Activated T-helper 1 cell treated with Interleukin-2 at 50 U/mL for 16 hours (primary cell): ENCODE data around the gene GMIP.

Experiments
- DNase-seq: peaks from one replicate; pipeline ENCODE4 v3.0.0-alpha.2; 2020; ENCODE audit warnings: low read depth

The GMIP gene

GRCh38 chr19:19657397-19657783 lies 13.9 kb upstream of the GMIP start:
- no peak for DNase-seq

GRCh38 chr19:19656451-19657396 lies 13.3 kb upstream of the GMIP start:
- DNase-seq, result no peak

- no peak for DNase-seq
Measured at GRCh38 chr19:19655641-19656343, 12.3 kb upstream of the GMIP start.

DNA sequence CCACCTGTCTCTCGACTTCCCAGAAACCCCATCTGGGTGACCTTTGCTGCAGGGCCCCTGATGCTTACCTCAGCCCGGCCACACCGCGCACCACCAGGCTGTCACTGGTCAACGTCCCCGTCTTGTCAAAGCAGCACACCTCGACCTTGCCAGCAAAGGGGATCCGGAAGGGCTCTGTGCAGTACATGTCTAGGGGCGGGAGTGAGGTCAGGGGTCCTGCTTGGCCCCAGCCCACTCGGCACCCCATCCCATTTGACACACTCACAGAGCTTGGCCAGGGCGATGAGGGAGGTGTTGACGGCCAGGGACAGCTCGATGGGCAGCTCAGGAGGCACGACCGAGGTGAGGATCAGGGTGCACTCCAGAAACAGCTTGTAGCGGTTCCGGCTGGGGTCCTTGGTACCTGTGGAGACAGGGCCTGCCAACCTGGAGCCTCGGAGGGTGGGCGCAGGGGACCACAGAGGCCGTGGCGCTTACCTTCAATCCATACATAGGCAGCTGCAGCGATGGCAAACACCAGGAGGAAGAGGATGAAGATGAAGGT lies 11.7 kb upstream of the GMIP start:
- no peak for DNase-seq

DNA sequence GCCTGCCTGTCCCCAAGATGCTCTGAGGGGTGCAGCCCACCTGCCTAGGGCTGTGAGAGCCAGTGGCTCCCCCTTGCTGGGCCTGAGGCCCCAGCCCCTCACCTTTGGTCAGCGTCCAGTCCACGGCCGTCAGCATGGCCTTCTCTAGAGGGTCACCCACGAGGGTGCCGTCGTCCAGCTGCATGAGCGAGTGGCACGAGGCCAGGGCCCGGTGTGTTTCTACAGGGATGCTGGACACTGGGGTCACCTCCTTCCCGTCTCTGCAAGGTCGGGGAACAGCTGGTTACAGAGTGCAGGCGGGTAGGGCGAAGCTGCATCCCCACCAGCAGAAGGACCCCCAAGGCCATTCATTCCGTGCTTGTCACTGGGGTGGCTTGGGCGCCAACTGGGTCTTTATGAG lies 11.0 kb upstream of the GMIP start:
- no peak for DNase-seq

DNA sequence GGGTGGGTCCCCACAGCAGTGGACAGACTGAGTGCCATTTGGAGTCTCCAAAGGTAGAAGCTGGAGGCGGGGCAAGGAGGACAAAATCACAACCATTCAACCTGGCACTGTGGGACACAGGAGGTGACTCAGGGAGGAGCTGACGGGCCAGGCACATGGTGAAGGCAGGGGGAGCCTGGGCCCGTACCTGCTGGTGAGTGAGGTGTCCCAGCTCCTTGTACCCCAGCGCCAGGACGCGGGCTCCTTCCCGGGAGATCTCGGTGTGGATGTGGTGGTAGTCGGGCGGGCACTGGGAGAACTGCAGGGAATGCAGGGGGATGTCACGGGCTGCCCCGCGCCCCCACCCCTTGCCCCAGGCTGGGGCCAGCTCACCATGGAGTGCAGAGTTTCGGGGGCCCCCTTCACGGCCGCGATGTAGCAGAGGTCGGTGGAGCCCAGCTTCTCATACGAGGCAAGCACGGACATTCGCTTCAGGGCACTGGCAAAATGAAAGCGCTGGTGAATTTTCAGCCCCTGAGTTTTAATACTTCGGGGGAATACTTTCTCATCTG lies 10.2 kb upstream of the GMIP start:
- DNase-seq, result no peak

- no peak for DNase-seq
Measured at GRCh38 chr19:19652482-19653295, 9.2 kb upstream of the GMIP start.

DNA sequence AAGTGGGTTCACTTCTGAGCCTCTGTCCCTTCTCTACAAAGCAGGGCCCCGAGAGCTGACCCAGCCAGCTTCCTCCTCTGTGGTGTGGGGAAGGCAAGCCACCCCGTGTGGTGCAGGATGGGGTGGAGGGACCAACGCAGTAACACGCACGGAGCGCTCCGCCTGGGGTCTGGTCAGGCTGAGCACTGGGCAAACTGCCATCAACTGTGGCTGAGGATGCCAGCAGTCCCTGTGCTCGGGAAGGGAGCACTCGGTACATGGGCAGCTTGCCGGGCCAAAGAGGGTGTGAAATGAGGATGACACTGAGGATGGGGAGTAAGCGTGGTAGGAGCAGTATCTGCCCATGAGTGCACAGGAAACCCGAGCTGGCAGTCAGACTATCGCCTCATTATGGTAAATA lies 7.6 kb upstream of the GMIP start:
- DNase-seq, result no peak

- no peak for DNase-seq
Measured at GRCh38 chr19:19650331-19650730, 6.9 kb upstream of the GMIP start.

GRCh38 chr19:19649580-19649995 lies 6.1 kb upstream of the GMIP start:
- DNase-seq, result no peak

- no peak for DNase-seq
Measured at GRCh38 chr19:19649155-19649554, 5.7 kb upstream of the GMIP start.

DNA sequence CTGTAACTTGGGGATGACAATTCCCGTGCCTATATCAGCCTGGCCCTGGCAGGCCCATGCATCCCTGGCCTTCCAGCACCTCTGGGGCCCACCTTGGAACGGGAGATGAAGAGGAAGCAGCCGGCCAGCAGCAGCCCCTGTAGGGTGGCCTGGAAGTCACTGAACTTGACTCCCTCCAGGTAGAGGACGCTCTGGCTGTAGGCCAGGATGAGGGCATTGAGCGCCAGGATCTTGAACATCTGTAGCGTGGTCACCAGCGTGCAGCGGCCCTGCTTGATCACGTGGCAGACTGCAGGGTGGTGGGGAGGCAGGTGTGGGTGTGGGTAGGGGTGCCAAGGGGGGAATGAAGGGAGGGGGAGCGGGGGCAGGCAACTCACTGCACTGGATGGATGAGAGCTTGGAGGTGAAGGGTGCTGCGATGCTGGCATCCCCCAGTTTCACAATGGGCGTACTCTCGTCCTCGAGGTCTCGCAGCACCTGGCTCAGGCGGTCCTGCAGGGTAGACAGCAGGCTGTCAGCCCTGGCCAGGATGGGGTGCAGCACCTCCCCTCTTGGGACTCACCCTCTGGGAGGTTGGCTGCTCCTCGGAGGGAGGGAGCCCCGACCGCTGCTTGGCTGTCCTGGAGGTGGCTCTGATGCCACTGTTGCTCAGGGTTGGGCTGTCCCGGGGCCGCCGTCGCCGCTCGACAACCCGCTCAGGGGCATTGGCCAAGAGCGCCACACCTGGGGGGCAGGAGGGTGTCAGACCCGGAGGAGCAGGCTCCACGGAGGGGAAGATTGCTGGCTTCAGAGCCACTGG lies 3.8 kb upstream of the GMIP start:
- no peak for DNase-seq

GRCh38 chr19:19645233-19645870 lies 1.9 kb upstream of the GMIP start:
- no peak for DNase-seq

- no peak for DNase-seq
Measured at GRCh38 chr19:19644054-19644388, 564 bp upstream of the GMIP start.

DNA sequence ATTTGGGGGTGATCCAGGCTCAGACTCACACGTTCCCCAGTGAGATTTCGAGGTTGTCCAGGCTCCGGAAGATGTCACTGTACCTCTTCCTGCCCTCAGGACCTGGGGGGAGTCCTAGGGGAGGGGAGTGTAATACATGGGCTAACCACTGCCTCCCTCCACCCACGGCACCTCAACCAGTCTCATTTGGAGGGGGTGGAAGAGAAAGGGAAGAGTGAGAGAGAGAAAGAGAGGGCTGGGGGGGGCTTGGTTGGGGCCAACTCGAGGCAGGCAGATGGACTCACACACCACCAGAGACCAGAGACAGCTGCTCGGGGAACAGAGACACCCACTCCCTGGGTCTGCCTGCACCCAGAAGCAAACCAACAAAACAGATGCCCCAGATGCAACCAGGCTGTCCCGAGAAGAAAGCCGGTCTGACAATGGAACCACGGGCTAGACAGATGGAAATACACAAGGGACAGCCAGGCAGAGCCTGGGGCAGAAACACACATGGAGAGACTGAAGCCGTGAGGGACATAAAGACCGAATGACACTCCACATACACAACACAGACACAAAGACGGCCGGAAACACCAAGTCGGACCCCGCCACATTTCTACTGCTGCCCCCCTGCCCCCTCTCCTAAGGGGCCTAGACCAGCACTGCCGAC lies 825 bp downstream of the GMIP start:
- DNase-seq, result no peak

- DNase-seq, result no peak
Measured at GRCh38 chr19:19637523-19638251, 5.8 kb downstream of the GMIP start.

- DNase-seq, result no peak
Measured at GRCh38 chr19:19637186-19637522, 6.3 kb downstream of the GMIP start.

DNA sequence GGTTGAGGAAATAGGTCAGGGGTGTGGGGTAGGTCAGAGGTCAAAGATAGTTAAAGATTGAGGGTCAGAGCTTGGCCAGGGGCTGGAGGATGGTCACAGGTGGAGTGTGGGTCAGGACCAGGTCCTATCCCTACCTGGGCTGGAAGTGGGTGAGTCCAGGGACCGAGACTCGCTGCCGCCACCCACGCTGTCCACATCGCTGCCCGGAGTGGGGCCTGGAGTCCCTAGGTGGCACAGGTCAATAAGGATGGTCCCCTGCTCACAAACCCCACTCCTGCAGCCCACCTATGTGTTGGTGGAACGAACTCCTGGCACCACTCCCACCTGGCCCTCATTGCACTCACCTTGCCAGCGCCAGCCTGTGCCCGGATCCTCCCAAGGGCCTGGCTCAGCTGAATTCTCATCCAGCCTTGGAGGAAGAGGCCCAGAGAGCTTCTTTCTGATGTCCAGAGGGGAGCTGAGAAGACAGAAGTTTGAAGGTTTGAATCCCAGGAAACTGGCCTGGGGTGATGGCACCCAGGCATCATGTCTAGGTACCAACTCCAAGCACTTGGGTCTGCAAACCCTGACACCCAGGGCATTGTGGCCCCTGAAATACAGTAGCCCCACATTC lies 6.8 kb downstream of the GMIP start:
- no peak for DNase-seq

DNA sequence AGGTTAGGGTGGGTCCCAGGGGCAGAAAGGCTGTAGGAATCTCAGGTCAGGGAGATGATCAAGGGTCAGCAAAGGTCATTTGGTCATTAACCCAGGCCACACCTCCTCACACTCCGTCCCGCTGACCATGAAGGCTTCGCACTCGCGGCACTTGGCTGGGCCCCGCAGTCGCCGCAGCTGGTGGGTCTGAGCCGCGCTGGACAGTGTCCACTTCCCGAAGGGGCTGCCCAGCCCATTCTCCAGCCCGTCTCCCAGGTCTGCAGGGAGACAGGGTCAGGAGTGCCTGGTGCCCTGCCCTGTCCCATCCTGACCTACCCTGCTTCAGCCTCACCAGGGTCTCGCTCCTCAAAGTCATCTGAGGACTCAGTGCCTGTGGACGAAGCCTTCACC lies 8.1 kb downstream of the GMIP start:
- DNase-seq, result no peak
